H9 (cell line): Measurements from ENCODE around the gene JMJD1C. TPM values are rescaled to one million over a fixed set of nuclear protein-coding genes. Genes with fewer than 3 reads are reported as not detected.

ENCODE experiments used
- DNase-seq: peaks from one replicate; pipeline ENCODE4 v3.0.0-alpha.2; 2017
- H2AFZ ChIP-seq: one replicate; pipeline ENCODE4 v1.6.1; 2013; ENCODE audit warnings: mild to moderate bottlenecking, low read length, control low read depth, moderate library complexity
- H2AK5ac ChIP-seq: 2 replicates; pipeline ENCODE4 v1.6.1; 2013; ENCODE audit warnings: low read length, control low read depth, mixed read lengths; ENCODE audit not compliant: insufficient read length
- H2BK120ac ChIP-seq: one replicate; pipeline ENCODE4 v1.6.1; 2013; ENCODE audit warnings: low read depth, mild to moderate bottlenecking, low read length, control low read depth, inconsistent platforms; ENCODE audit not compliant: poor library complexity, severe bottlenecking
- H2BK12ac ChIP-seq: 2 replicates; pipeline ENCODE4 v1.6.1; 2013; ENCODE audit warnings: low read length, control low read depth, mixed read lengths, low read depth; ENCODE audit not compliant: insufficient read length
- H2BK15ac ChIP-seq: 2 replicates; pipeline ENCODE4 v1.6.1; 2013; ENCODE audit warnings: low read depth, low read length, control low read depth
- H2BK20ac ChIP-seq: one replicate; pipeline ENCODE4 v1.6.1; 2013; ENCODE audit warnings: low read depth, mild to moderate bottlenecking, low read length, control low read depth, inconsistent platforms; ENCODE audit not compliant: poor library complexity, severe bottlenecking
- H2BK5ac ChIP-seq: 2 replicates; pipeline ENCODE4 v1.6.1; 2013; ENCODE audit warnings: low read length, control low read depth, mixed read lengths; ENCODE audit not compliant: insufficient read length
- H3K14ac ChIP-seq: 2 replicates; pipeline ENCODE4 v1.6.1; 2013; ENCODE audit warnings: low read length, control low read depth; ENCODE audit not compliant: insufficient read depth
- H3K18ac ChIP-seq: 2 replicates; pipeline ENCODE4 v1.6.1; 2013; ENCODE audit warnings: low read depth, mild to moderate bottlenecking, mixed read lengths, low read length, control low read depth; ENCODE audit not compliant: insufficient read length
- H3K23ac ChIP-seq: 2 replicates; pipeline ENCODE4 v1.6.1; 2013; ENCODE audit warnings: low read length, control low read depth, mixed read lengths, low read depth; ENCODE audit not compliant: insufficient read length
- H3K23me2 ChIP-seq: 2 replicates; pipeline ENCODE4 v1.6.1; 2013; ENCODE audit warnings: low read depth, mild to moderate bottlenecking, mixed read lengths, low read length, control low read depth; ENCODE audit not compliant: insufficient read length, poor library complexity, severe bottlenecking
- H3K27ac ChIP-seq: 2 replicates; pipeline ENCODE4 v1.5.1; 2013; ENCODE audit warnings: low read length, control low read depth, mixed read lengths, low read depth; ENCODE audit not compliant: insufficient read length
- H3K27me3 ChIP-seq: 2 replicates; pipeline ENCODE4 v1.6.1; 2013; ENCODE audit warnings: low read length, control low read depth, inconsistent platforms; ENCODE audit not compliant: insufficient read depth
- H3K4ac ChIP-seq: 2 replicates; pipeline ENCODE4 v1.6.1; 2013; ENCODE audit warnings: low read depth, mild to moderate bottlenecking, control low read depth, inconsistent platforms, low read length, moderate library complexity
- H3K4me1 ChIP-seq: 2 replicates; pipeline ENCODE4 v1.6.1; 2013; ENCODE audit warnings: low read length, control low read depth, inconsistent platforms; ENCODE audit not compliant: insufficient read depth
- H3K4me2 ChIP-seq: 2 replicates; pipeline ENCODE4 v1.6.1; 2013; ENCODE audit warnings: low read length, control low read depth, mixed read lengths; ENCODE audit not compliant: insufficient read length, insufficient read depth
- H3K56ac ChIP-seq: 2 replicates; pipeline ENCODE4 v1.6.1; 2013; ENCODE audit warnings: low read depth, mild to moderate bottlenecking, mixed read lengths, low read length, control low read depth; ENCODE audit not compliant: insufficient read length
- H3K79me1 ChIP-seq: 2 replicates; pipeline ENCODE4 v1.6.1; 2013; ENCODE audit warnings: low read depth, mild to moderate bottlenecking, moderate library complexity, low read length, control low read depth, inconsistent platforms; ENCODE audit not compliant: insufficient read depth, poor library complexity, severe bottlenecking
- H3K79me2 ChIP-seq: 2 replicates; pipeline ENCODE4 v1.6.1; 2013; ENCODE audit warnings: low read length, control low read depth, inconsistent platforms; ENCODE audit not compliant: insufficient read depth
- H3K9ac ChIP-seq: 2 replicates; pipeline ENCODE4 v1.6.1; 2013; ENCODE audit warnings: low read length, control low read depth, mixed read lengths; ENCODE audit not compliant: insufficient read length; ENCODE audit errors: extremely low read depth
- H3K9me3 ChIP-seq: one replicate; pipeline ENCODE4 v1.6.1; 2013; ENCODE audit warnings: low read depth, low read length, inconsistent platforms; ENCODE audit not compliant: control insufficient read depth
- H3T11ph ChIP-seq: one replicate; pipeline ENCODE4 v1.6.1; 2013; ENCODE audit warnings: mild to moderate bottlenecking, low read length, control low read depth, inconsistent platforms
- H4K20me1 ChIP-seq: one replicate; pipeline ENCODE4 v1.6.1; 2013; ENCODE audit not compliant: control insufficient read depth, insufficient read length, insufficient read depth
- H4K5ac ChIP-seq: 2 replicates; pipeline ENCODE4 v1.6.1; 2013; ENCODE audit warnings: low read depth, mild to moderate bottlenecking, mixed read lengths, low read length, control low read depth; ENCODE audit not compliant: insufficient read length
- H4K8ac ChIP-seq: replicated peaks from 2 replicates; pipeline ENCODE4 v1.6.1; 2013; ENCODE audit warnings: low read length, control low read depth, mixed read lengths, low read depth; ENCODE audit not compliant: insufficient read length
- H4K91ac ChIP-seq: 2 replicates; pipeline ENCODE4 v1.6.1; 2013; ENCODE audit warnings: low read depth, mild to moderate bottlenecking, moderate library complexity, mixed read lengths, low read length, control low read depth; ENCODE audit not compliant: insufficient read length
- H3K27ac Mint-ChIP-seq, 3 experiments: 2 replicates in 2 of 3; 3 replicates in 1 of 3; pipeline ENCODE4 v1.8.0; 2020 to 2021; ENCODE audit warnings: mixed read lengths in 3 of 3, mild to moderate bottlenecking in 1 of 3, moderate library complexity in 1 of 3
- H3K27me3 Mint-ChIP-seq: 2 replicates; pipeline ENCODE4 v1.8.0; 2021; ENCODE audit warnings: low read depth, mild to moderate bottlenecking, moderate library complexity, mixed read lengths
- H3K36me3 Mint-ChIP-seq, 3 experiments: 2 replicates in 2 of 3; 3 replicates in 1 of 3; pipeline ENCODE4 v1.8.0; 2020 to 2021; ENCODE audit warnings: low read depth in 3 of 3, mixed read lengths in 3 of 3; ENCODE audit not compliant: insufficient read depth in 1 of 3
- H3K4me1 Mint-ChIP-seq, 2 experiments: 2 replicates each; pipeline ENCODE4 v1.8.0; 2020; ENCODE audit warnings: mixed read lengths in 2 of 2
- H3K4me3 Mint-ChIP-seq, 2 experiments: 2 replicates in 1 of 2; 3 replicates in 1 of 2; pipeline ENCODE4 v1.8.0; 2020 to 2021; ENCODE audit warnings: mild to moderate bottlenecking in 2 of 2, mixed read lengths in 2 of 2, moderate library complexity in 1 of 2
- H3K9me3 Mint-ChIP-seq, 2 experiments: 2 replicates in 1 of 2; 3 replicates in 1 of 2; pipeline ENCODE4 v1.8.0; 2020; ENCODE audit warnings: mild to moderate bottlenecking in 2 of 2, mixed read lengths in 2 of 2, moderate library complexity in 1 of 2
- WGBS: extraction: QIAGEN DNeasy Blood & Tissue Kit; methylation state at CpG from one replicate; pipeline ENCODE4 v1.1.7; 2013; ENCODE audit warnings: missing lambda C conversion rate, low lambda C conversion rate, mixed read lengths; ENCODE audit not compliant: insufficient read length; ENCODE audit errors: extremely low coverage; 5-methylcytosine and 5-hydroxymethylcytosine counted together
- total RNA-seq: library from RNA; stranded (reverse); gene quantifications from 2 replicates; pipeline ENCODE4 v1.2.1, GENCODE V29; 2021
- TF ChIP-seq, protein P1 (sequence below): fragments of 200-600 bp; sonication (generic); conservative IDR thresholded peaks from 3 replicates; pipeline ENCODE4 v1.8.0; 2021; ENCODE audit warnings: antibody characterized with exemption, mild to moderate bottlenecking

Gene JMJD1C
- total RNA-seq, 1 experiment from 2014 or later, result 200 TPM

DNA sequence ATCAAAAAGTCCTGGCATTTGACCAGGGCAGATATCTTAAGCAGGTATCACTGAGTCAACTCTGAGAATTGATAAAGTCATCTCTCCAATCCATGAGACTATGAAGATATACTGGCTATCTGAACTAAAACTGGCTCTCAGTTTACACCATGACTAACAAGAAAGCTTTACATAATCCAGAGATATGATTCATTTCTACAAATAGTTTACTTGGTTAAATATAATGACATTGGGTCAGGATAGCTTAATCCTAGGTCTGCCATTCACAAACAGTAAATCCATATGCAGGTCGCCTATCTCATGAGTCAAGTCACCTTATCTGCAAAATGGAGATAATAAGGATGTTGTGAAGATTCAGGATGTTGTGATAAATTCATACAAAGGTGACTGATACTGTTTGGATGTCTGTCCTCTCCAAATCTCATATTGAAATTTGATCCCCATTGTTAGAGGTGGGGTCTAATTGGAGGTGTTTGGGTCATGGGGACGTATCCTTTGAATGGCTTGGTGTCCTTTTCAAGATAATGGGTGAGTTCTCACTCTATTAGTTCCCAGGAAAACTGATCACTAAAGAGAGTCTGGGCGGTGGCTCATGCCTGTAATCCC lies 117.4 kb downstream of the JMJD1C start:
- no peak overlapping the region for H2AK5ac ChIP-seq
- no peak overlapping the region for H2BK20ac ChIP-seq
- H4K20me1 ChIP-seq, result no peaks in the 10 kb centered on the region
- Mint-ChIP-seq H3K36me3 (no peaks in the 10 kb centered on the region), H3K27me3 (no peaks in the 10 kb centered on the region), H3K4me1 (peaks cover 3 to 5% of the 10 kb centered on the region in 2 experiments; a peak in 1 of 4 replicates), H3K27ac (no peak overlapping the region; a peak in 1 of 7 replicates), H3K4me3 (no peak overlapping the region), H3K9me3 (no peaks in the 10 kb centered on the region)
- no peak overlapping the region for H4K8ac ChIP-seq
- H3K18ac ChIP-seq, result no peak overlapping the region
- no peak overlapping the region for H2BK15ac ChIP-seq
- H3K27me3 ChIP-seq, result no peaks in the 10 kb centered on the region
- H2AFZ ChIP-seq, result no peak overlapping the region
- TF ChIP-seq, protein P1, sequence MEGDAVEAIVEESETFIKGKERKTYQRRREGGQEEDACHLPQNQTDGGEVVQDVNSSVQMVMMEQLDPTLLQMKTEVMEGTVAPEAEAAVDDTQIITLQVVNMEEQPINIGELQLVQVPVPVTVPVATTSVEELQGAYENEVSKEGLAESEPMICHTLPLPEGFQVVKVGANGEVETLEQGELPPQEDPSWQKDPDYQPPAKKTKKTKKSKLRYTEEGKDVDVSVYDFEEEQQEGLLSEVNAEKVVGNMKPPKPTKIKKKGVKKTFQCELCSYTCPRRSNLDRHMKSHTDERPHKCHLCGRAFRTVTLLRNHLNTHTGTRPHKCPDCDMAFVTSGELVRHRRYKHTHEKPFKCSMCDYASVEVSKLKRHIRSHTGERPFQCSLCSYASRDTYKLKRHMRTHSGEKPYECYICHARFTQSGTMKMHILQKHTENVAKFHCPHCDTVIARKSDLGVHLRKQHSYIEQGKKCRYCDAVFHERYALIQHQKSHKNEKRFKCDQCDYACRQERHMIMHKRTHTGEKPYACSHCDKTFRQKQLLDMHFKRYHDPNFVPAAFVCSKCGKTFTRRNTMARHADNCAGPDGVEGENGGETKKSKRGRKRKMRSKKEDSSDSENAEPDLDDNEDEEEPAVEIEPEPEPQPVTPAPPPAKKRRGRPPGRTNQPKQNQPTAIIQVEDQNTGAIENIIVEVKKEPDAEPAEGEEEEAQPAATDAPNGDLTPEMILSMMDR, result no peak
- H3K23ac ChIP-seq, result no peak overlapping the region
- H3K79me1 ChIP-seq, result peaks cover 2% of the 10 kb centered on the region
- no peak overlapping the region for H2BK120ac ChIP-seq
- H3K14ac ChIP-seq, result no peak overlapping the region
- H3K4ac ChIP-seq, result no peak overlapping the region
- no peak overlapping the region for H2BK5ac ChIP-seq
- no peak overlapping the region for H3K9ac ChIP-seq
- peaks cover 3% of the 10 kb centered on the region; the same call in 1 of the 2 replicates for H3K79me2 ChIP-seq
- no peak overlapping the region for H4K5ac ChIP-seq
- H3K27ac ChIP-seq, result no peak overlapping the region
- no CpG with 5 or more reads among the region's 3 CpGs for WGBS
- no peak overlapping the region for H3T11ph ChIP-seq
- H3K56ac ChIP-seq, result no peak overlapping the region
- no peak overlapping the region for H4K91ac ChIP-seq
- H3K4me2 ChIP-seq, result no peak overlapping the region
- no peaks in the 10 kb centered on the region for H3K9me3 ChIP-seq
- H2BK12ac ChIP-seq, result no peak overlapping the region
- H3K23me2 ChIP-seq, result no peaks in the 10 kb centered on the region
- no peaks in the 10 kb centered on the region for H3K4me1 ChIP-seq
- no peak for DNase-seq
